Measurements from ENCODE around the gene COG8. TPM values are rescaled to one million over a fixed set of nuclear protein-coding genes. Genes with fewer than 3 reads are reported as not detected.

Gene COG8
- total and polyA plus RNA-seq, 2 donors (not counting 3 experiments of a cell fraction or from before 2014, with no cell fraction given): 29.0 to 31.6 TPM

DNA sequence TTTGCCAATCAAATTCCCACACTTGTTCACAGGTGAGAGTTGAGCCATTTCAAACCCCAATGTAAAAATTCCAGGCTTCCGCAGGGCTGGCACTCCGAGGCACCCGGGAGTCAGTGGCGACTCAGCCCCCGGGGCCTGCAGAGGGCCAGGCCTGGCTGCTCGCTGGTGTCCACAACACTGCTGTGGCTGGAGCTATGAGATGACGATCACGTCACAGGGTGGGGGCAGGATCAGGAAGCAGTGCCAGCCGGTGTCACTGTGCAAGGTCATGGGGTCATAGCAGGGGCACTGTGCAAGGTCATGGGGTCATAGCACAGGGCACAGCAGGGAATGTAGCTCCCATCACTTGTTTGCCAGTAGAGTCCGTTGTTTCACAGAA lies 20.5 kb downstream of the COG8 start:
- Histone ChIP-seq H3K27ac (ENCODE audit: insufficient read depth, low read depth, low read length) (no peak overlapping the region), H3K4me1 (ENCODE audit: control insufficient read depth, extremely low read depth, insufficient read depth, low read length) (no peaks in the 10 kb centered on the region), H2AFZ (ENCODE audit: low read depth, low read length) (no peak overlapping the region), H3K36me3 (ENCODE audit: control insufficient read depth in 2 of 2, extremely low read depth in 1 of 2, insufficient read depth in 2 of 2, low read length in 2 of 2) (peaks cover 30 to 68% of the 10 kb centered on the region in 2 experiments), H3K9me1 (replicated peaks; ENCODE audit: control insufficient read depth, extremely low read depth, insufficient read depth, low read length) (no peaks in the 10 kb centered on the region), H3K79me2 (ENCODE audit: control insufficient read depth, insufficient read depth, low read length) (peaks cover 27% of the 10 kb centered on the region), H3K9me3 (replicated peaks; ENCODE audit: control insufficient read depth, insufficient read depth, low read length) (no peaks in the 10 kb centered on the region), H4K20me1 (replicated peaks; ENCODE audit: control insufficient read depth, extremely low read depth, insufficient read depth, low read length) (no peaks in the 10 kb centered on the region), H3K9ac (replicated peaks; ENCODE audit: extremely low read depth, insufficient read depth, low read length) (no peak overlapping the region), H3K4me3 (replicated peaks in 1 of 3; ENCODE audit: insufficient read depth in 1 of 3, low read depth in 1 of 3, low read length in 3 of 3) (no peak overlapping the region), H3K4me2 (ENCODE audit: insufficient read depth, low read length) (no peak overlapping the region), H3K27me3 (ENCODE audit: control insufficient read depth in 2 of 2, insufficient read depth in 2 of 2, low read length in 2 of 2) (no peaks in the 10 kb centered on the region)
- intact Hi-C loops (cut with micrococcal nuclease) (no loop called here), dilution Hi-C loops (cut with MboI; ENCODE audit: extremely low pct_ligation_motif_present, low sequenced_read_pairs) (no loop called here)
- FAIRE-seq (no peak), DNase-seq (ENCODE audit: low read depth, low spot score) (no peak)
- ChIA-PET CTCF (no interaction called here), POLR2A (no interaction called here)
- no TSS peak for BruUV-seq (replicated peaks)
- TF ChIP-seq FOS (IDR thresholded peaks at IDR 0.05; ENCODE audit: borderline replicate concordance, insufficient read depth, low read length): no peak
- no peak for TF ChIP-seq JUN (IDR thresholded peaks at IDR 0.05; ENCODE audit: borderline replicate concordance, insufficient read depth, insufficient read length, low read depth)
- TF ChIP-seq CTCF (IDR thresholded peaks at IDR 0.05; ENCODE audit: extremely low read depth in 1 of 2, insufficient read depth in 1 of 2, low read depth in 1 of 2, low read length in 2 of 2): no peak
- TF ChIP-seq EZH2 (IDR thresholded peaks at IDR 0.05; ENCODE audit: borderline replicate concordance, low read depth, low read length, severe bottlenecking): no peak
- no peak for TF ChIP-seq MYC (IDR thresholded peaks at IDR 0.05; ENCODE audit: low read depth, low read length)
- no peak for TF ChIP-seq POLR2AphosphoS5 (IDR thresholded peaks at IDR 0.05; ENCODE audit: insufficient read depth, low read depth, low read length)
- no peak for TF ChIP-seq POLR2A (IDR thresholded peaks at IDR 0.05; ENCODE audit: low read depth, low read length)
- TF ChIP-seq MAX (IDR thresholded peaks at IDR 0.05; ENCODE audit: insufficient read depth, insufficient read length): no peak
- no peak for TF ChIP-seq GATA2 (IDR thresholded peaks at IDR 0.05; ENCODE audit: insufficient read depth, insufficient read length, low read depth, low read length)

Measured in endothelial cell of umbilical vein (primary cell).